GM12801 (cell line): ENCODE data around the gene SARNP.

Experiments
- CTCF ChIP-seq: IDR thresholded peaks from one replicate; pipeline ENCODE4 v1.5.1; 2011; ENCODE audit warnings: control low read depth; ENCODE audit not compliant: insufficient read length; ENCODE audit errors: extremely low read depth

The SARNP gene

GRCh38 chr12:55718624-55719275 lies 98.8 kb downstream of the SARNP start:
- TF ChIP-seq CTCF = no peak

- TF ChIP-seq CTCF = no peak
These were observed 99.5 kb downstream of the SARNP start for GRCh38 chr12:55718015-55718414.

- TF ChIP-seq CTCF = no peak
These were observed 100.2 kb downstream of the SARNP start for GRCh38 chr12:55717011-55718007.

GRCh38 chr12:55716582-55716957 lies 101.0 kb downstream of the SARNP start:
- no peak for TF ChIP-seq CTCF

GRCh38 chr12:55715833-55716581 lies 101.5 kb downstream of the SARNP start, which contains the start of gene BLOC1S1:
TSS of gene BLOC1S1 (plus strand) at chr12:55716046. CDS start at chr12:55716052, 6 bp downstream.
- TF ChIP-seq CTCF = no peak

GRCh38 chr12:55715169-55715764 lies 102.3 kb downstream of the SARNP start:
- TF ChIP-seq CTCF = no peak
